T follicular helper cell (primary cell): ENCODE results near the gene MVB12B.

Source experiments
- DNase-seq: peaks from one replicate; pipeline ENCODE4 v3.0.0-alpha.2; 2020; ENCODE audit warnings: low read depth

The MVB12B gene

DNA sequence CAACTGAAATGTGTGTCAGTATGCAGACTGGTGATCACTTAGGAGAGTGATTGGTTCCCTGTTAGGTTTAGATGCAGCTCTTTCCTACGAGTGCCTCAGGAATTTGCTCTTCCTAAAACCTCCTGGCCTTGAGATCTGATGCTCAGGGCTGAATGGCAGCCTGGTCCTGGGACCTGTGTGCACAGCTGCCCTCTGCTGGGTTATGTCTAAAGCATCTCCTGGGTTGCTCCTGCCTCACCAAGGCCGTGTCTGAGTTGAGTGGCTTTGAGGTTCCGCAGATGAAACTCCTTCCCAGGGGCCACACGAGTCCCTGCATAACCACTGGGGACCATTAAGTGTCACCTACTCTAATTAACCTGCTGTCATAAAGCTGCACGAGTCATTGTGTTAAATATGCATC is 59.5 kb downstream of the MVB12B start:
- DNase-seq, result no peak

- no peak for DNase-seq
Measured at GRCh38 chr9:126386776-126387175, 60.1 kb downstream of the MVB12B start.

DNA sequence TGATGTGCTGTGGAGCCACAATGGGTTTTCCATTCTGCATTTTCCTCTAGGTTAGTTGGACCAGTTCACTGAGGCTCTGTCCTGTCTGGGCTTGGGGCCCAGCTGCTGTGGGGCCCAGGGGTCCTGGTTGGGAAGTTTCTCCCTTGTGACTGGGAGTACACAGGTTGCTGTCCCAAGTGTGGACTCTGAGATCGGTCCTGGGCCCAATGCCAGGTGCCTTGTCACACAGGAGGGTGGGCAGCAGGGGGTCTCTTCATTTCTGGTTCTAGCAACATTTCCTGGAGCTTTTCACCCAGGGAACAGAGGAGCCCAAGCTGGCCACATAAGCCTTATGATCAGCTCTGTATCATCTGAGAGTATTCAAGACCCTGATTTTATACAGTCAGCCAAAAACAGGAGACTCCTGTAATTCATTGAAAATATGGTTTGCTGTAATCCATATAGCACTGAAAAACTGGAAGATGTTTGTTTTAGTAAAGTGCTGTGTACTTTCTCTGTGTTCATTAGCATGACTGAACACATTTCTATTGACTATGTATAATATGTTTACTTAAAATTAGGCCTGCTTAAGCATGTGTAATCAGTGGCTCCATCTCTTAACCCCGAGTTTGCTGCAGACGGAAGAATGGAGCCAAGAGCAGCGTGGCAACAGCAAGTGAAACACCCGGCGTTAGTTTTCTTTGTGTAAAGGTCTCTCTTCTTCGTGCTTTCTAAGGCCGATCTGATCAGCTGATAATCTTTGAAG is 62.5 kb downstream of the MVB12B start:
- no peak for DNase-seq

DNA sequence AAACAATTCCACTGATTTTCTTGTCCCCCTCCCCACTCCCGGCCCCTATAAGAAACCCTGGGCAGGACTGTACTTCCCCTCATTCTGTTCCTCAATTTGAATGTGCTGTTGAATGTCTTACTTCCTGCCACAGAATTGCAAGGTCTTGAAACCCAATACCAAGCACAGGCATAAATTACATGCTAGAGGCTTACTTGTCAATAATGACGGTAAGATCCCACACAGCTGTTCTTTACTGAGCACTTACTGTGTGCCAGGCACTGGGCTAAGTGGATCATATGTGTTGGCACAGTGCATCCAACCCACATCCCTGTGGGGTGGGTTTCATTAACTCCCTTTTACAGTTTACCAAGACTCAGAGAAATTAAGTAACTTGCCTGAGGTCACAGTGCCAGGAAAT is 63.4 kb downstream of the MVB12B start:
- DNase-seq, result no peak

- DNase-seq, result no peak
Measured at GRCh38 chr9:126390923-126391322, 64.3 kb downstream of the MVB12B start.

- no peak for DNase-seq
Measured at GRCh38 chr9:126391713-126392661, 65.4 kb downstream of the MVB12B start.

GRCh38 chr9:126392662-126393371 is 66.2 kb downstream of the MVB12B start:
- DNase-seq, result no peak

DNA sequence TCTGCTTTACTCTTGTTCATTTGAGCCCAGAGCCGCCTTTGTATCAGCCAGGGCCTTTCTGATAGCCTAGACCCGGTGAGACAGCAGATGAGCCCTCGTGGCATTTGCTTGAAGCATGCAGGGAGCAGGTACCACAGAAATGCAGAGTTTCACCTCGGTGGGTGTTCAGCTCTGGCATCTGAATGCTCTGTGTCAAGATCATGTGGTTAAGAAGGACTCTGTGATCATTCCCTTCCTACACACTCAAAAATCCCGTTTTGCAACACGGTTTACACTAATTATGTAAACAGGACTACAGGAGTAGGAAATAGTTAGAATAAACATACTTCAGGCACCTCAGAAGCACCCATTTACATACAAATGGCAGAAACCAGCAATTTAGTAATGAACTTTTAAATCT is 67.2 kb downstream of the MVB12B start:
- no peak for DNase-seq

GRCh38 chr9:126394802-126395201 is 68.2 kb downstream of the MVB12B start:
- DNase-seq, result no peak

GRCh38 chr9:126395439-126396212 is 69.0 kb downstream of the MVB12B start:
- no peak for DNase-seq

GRCh38 chr9:126397056-126397455 is 70.4 kb downstream of the MVB12B start:
- DNase-seq, result peak; percentile 39

- DNase-seq, result peak; percentile 40
Measured at GRCh38 chr9:126398403-126399058, 71.9 kb downstream of the MVB12B start.

DNA sequence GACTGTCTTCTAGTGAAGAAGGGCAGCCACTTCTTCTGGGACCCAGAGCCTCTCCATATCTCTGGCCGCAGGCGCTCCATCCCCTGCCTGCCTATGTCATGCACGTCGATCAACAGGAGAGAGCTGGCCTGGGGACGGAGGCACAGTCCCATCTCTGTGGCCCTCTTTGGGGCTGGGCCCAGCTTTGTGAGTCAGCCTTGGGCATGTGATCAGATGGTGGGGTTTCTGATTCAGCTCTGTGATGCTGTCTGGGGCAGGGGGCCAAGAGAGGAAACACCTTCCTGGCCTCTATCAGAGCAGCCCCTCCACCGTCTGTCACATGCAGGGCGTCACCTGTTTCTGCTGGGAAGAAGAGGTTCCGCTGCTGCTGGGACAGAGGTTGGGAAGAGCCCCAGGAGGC is 72.6 kb downstream of the MVB12B start:
- DNase-seq, result no peak

DNA sequence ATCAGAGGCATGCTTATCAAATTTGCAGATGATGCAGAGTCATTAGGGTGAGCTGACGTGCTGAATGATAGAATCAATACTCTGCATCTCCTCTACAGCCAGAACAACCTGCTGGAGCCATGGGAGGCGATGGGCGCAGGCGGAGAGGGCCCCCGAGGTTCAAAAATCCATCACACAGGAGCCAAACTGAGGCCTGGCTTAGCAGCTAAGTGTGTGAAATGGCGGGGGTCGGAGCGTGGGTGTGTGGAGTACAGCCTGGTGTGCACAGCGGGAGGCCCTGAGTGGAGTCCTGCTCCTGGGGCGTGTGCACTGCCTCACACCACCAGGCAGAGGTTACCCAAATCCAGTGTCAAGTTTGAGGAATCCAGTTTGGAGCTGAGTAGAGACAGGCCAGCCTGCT is 73.2 kb downstream of the MVB12B start:
- DNase-seq, result no peak

- no peak for DNase-seq
Measured at GRCh38 chr9:126400571-126400970, 73.9 kb downstream of the MVB12B start.

GRCh38 chr9:126401107-126401506 is 74.5 kb downstream of the MVB12B start:
- DNase-seq, result no peak

- DNase-seq, result no peak
Measured at GRCh38 chr9:126401581-126401980, 75.0 kb downstream of the MVB12B start.

- DNase-seq, result no peak
Measured at GRCh38 chr9:126403397-126403796, 76.8 kb downstream of the MVB12B start.

DNA sequence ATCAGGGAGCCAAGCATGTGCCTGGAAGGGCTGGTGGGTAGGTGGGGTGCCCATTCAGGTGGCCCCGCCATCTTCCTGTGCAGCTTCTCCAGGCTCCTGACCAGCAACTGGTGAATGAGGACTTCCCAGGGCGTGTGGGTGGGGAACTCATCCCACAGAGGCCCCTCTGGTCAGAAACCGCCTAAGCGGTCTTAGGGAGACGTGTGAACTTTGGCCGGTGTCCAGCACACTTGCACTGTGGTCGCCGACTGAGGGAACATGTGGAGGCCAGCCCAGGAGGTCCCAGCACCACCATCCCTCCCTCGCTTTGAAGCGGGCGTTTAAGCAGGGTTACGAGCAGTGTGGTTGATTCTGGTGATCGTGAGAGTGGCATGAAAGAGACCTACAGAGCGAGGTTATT is 77.8 kb downstream of the MVB12B start:
- DNase-seq, result no peak

- DNase-seq, result no peak
Measured at GRCh38 chr9:126406075-126406667, 79.5 kb downstream of the MVB12B start.
